Activated CD4-positive, alpha-beta T cell treated with anti-CD3 and anti-CD28 coated beads, Interleukin-2, Interleukin-4, amounts not matched to agents 100 ng/mL and 50 ng/mL, durations not matched to agents 16 hours and 8 hours (primary cell): Measurements from ENCODE around the gene C10orf105.

Experiments used
- DNase-seq: peaks from one replicate; pipeline ENCODE4 v3.0.0-alpha.2; 2020; ENCODE audit warnings: low spot score

Gene C10orf105

GRCh38 chr10:71719464-71720201 is at the start of gene C10orf105:
C10orf105 (minus strand) TSS chr10:71719778; CDS start chr10:71716337, 3,441 bp downstream.
- no peak for DNase-seq

- DNase-seq, result no peak
These were observed 48.0 kb upstream of the C10orf105 start for GRCh38 chr10:71767420-71768035.

GRCh38 chr10:71766717-71767419 is 47.3 kb upstream of the C10orf105 start:
- DNase-seq, result no peak

GRCh38 chr10:71765906-71766716 is 46.5 kb upstream of the C10orf105 start:
- no peak for DNase-seq

GRCh38 chr10:71765176-71765904 is 45.8 kb upstream of the C10orf105 start:
- DNase-seq, result no peak

- DNase-seq, result no peak
These were observed 44.0 kb upstream of the C10orf105 start for GRCh38 chr10:71763352-71764127.

- no peak for DNase-seq
These were observed 42.7 kb upstream of the C10orf105 start for GRCh38 chr10:71762324-71762723.

- DNase-seq, result no peak
These were observed 42.0 kb upstream of the C10orf105 start for GRCh38 chr10:71761541-71762113.

GRCh38 chr10:71761105-71761511 is 41.5 kb upstream of the C10orf105 start:
- no peak for DNase-seq

GRCh38 chr10:71757399-71757922 is 37.9 kb upstream of the C10orf105 start:
- no peak for DNase-seq

- peak; percentile 72 for DNase-seq
These were observed 37.0 kb upstream of the C10orf105 start for GRCh38 chr10:71756311-71757191.

- no peak for DNase-seq
These were observed 35.8 kb upstream of the C10orf105 start for GRCh38 chr10:71755179-71755879.

GRCh38 chr10:71754562-71754961 is 35.0 kb upstream of the C10orf105 start:
- no peak for DNase-seq

- no peak for DNase-seq
These were observed 34.5 kb upstream of the C10orf105 start for GRCh38 chr10:71753960-71754505.

- no peak for DNase-seq
These were observed 33.7 kb upstream of the C10orf105 start for GRCh38 chr10:71753091-71753959.

- DNase-seq, result no peak
These were observed 33.0 kb upstream of the C10orf105 start for GRCh38 chr10:71752391-71753090.
